ENCODE measurements around the gene MED13.
"Not testable (repeated sequence)": the region's sequence is repeated elsewhere in the genome, so short reads cannot be mapped to it uniquely, and the experiment has no call there.

The MED13 gene

DNA sequence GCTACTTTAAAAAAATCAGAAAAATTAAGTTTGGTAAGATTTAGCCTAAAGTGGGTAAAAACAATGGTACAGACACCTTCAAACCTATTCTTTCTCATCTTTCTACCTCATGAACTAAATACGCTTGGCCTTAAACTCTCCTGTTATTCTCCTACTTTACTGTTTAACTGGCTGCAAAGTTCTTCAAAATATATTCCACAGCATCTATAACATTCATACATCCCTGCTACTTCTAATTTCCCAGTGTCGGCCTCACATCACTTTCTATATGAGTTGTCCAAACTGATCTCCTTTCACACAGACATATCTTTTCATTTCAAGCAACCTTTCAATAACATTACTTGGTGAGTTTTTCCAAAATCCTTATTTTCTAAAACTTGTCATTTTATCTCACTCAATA is 64.0 kb downstream of the MED13 start:
- Histone ChIP-seq H3K36me3 (ENCODE audit: control insufficient read depth in 4 of 4, insufficient read depth in 4 of 4, low read length in 3 of 4) (peaks cover 11 to 29% (median 20%) of the 10 kb centered on the region in 4 experiments), H3K27ac (ENCODE audit: insufficient read depth in 1 of 2, low read depth in 1 of 2, low read length in 2 of 2, poor library complexity in 1 of 2, severe bottlenecking in 2 of 2) (no peak overlapping the region), H3K4me1 (ENCODE audit: control extremely low read depth in 1 of 4, control insufficient read depth in 4 of 4, insufficient read depth in 4 of 4, low read length in 3 of 4) (no peaks in the 10 kb centered on the region), H3K27me3 (replicated peaks in 2 of 5; ENCODE audit: control insufficient read depth in 4 of 5, insufficient read depth in 5 of 5, low read length in 4 of 5) (no peaks in the 10 kb centered on the region), H3K4me3 (ENCODE audit: control insufficient read depth in 1 of 7, extremely low read depth in 1 of 7, insufficient read depth in 4 of 7, low read depth in 2 of 7, low read length in 6 of 7) (no peak overlapping the region), H3K9me3 (ENCODE audit: control extremely low read depth in 1 of 5, control insufficient read depth in 4 of 5, insufficient read depth in 2 of 5, low read depth in 1 of 5, low read length in 4 of 5) (no peaks in the 10 kb centered on the region)
- no peak for DNase-seq
- CTCF ChIA-PET: no interaction called here
- POLR2A ChIA-PET: no interaction called here
- 100% methylated on average over 2 of the region's 2 CpGs for WGBS (ENCODE audit: insufficient coverage)

DNA sequence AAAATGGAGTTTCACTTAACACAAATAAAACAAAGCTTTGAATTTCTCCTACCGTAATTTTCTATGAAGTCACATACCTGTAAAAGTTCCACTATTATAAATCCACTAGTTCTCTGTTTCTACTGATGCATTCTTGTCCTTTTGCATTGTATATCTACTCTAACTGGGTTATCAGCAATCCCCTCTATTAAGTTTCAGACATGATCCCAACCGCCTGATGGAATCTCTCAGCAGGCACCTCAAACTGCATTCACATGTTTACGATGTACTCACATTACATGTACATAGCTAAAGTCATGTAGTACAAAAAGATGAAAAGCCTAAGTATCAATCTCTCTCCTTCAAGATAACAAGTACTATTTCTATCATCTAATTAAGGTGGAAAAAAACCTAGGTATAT is 64.9 kb downstream of the MED13 start:
- CTCF ChIA-PET: no interaction called here
- H3K27me3 ChIP-seq (replicated peaks in 2 of 5; ENCODE audit: control insufficient read depth in 4 of 5, insufficient read depth in 5 of 5, low read length in 4 of 5): no peaks in the 10 kb centered on the region
- DNase-seq: no peak

DNA sequence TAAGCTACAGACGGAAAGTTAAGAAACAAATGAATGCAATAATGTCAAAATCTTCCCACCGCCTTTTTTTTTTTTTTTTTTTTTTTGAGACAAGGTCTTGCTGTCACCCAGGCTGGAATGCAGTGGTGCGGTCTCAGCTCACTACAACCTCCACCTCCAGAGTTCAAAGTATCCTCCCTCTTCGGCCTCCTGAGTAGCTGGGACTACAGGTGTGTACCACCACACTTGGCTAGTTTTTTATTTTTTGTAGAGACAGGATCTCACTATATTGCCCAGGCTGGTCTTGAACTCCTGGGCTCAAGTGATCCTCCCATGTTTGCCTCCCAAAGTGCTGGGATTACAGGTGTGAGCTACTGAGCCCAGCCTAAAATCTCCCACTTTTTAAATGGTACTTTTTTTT is 66.5 kb downstream of the MED13 start:
- H3K27ac ChIP-seq (ENCODE audit: insufficient read depth in 1 of 2, low read depth in 1 of 2, low read length in 2 of 2, poor library complexity in 1 of 2, severe bottlenecking in 2 of 2); H3K9me3 ChIP-seq (ENCODE audit: control extremely low read depth in 1 of 5, control insufficient read depth in 4 of 5, insufficient read depth in 2 of 5, low read depth in 1 of 5, low read length in 4 of 5); H3K27me3 ChIP-seq (replicated peaks in 2 of 5; ENCODE audit: control insufficient read depth in 4 of 5, insufficient read depth in 5 of 5, low read length in 4 of 5); POLR2A ChIA-PET; H3K4me1 ChIP-seq (ENCODE audit: control extremely low read depth in 1 of 4, control insufficient read depth in 4 of 4, insufficient read depth in 4 of 4, low read length in 3 of 4); H3K4me3 ChIP-seq (ENCODE audit: control insufficient read depth in 1 of 7, extremely low read depth in 1 of 7, insufficient read depth in 4 of 7, low read depth in 2 of 7, low read length in 6 of 7); DNase-seq: not testable (repeated sequence)
- 100% methylated on average over 1 of the region's 4 CpGs for WGBS (ENCODE audit: insufficient coverage)
- CTCF ChIA-PET: interaction anchor here (0.6 to 0.9 kb wide), 2 partner anchors 67 to 108 kb away, joined by 3 to 4 read pairs; no protein-coding TSS in a partner anchor
- peaks cover 11 to 20% (median 15%) of the 10 kb centered on the region in 4 experiments for H3K36me3 ChIP-seq (ENCODE audit: control insufficient read depth in 4 of 4, insufficient read depth in 4 of 4, low read length in 3 of 4)

More for the DNA sequence above, 64.9 kb downstream of the MED13 start:
- WGBS (ENCODE audit: insufficient coverage): 100% methylated on average over 1 of the region's 3 CpGs
- H3K27ac ChIP-seq (ENCODE audit: insufficient read depth in 1 of 2, low read depth in 1 of 2, low read length in 2 of 2, poor library complexity in 1 of 2, severe bottlenecking in 2 of 2): no peak overlapping the region
- POLR2A ChIA-PET: no interaction called here
- H3K36me3 ChIP-seq (ENCODE audit: control insufficient read depth in 4 of 4, insufficient read depth in 4 of 4, low read length in 3 of 4): peaks cover 9 to 22% (median 15%) of the 10 kb centered on the region in 4 experiments
- no peaks in the 10 kb centered on the region for H3K9me3 ChIP-seq (ENCODE audit: control extremely low read depth in 1 of 5, control insufficient read depth in 4 of 5, insufficient read depth in 2 of 5, low read depth in 1 of 5, low read length in 4 of 5)
- no peak overlapping the region for H3K4me3 ChIP-seq (ENCODE audit: control insufficient read depth in 1 of 7, extremely low read depth in 1 of 7, insufficient read depth in 4 of 7, low read depth in 2 of 7, low read length in 6 of 7)
- no peaks in the 10 kb centered on the region for H3K4me1 ChIP-seq (ENCODE audit: control extremely low read depth in 1 of 4, control insufficient read depth in 4 of 4, insufficient read depth in 4 of 4, low read length in 3 of 4)

DNA sequence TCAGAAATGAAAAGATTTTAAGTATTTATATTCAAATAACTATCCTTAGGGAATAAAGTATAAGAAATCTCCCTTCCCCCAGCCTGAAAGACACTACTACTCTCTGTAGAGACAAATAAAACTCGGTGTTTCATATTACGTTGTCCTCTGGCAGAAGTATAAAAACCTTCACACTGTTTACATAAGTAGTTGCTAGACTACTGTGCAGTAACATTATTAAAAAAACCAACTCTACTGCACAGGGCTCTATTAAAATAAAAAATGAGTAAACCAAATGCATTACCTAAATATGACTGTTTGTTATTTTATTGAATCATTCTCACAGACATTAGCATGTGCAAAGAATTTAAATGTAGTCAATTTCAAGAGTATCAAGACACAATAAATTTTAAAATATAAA is 67.4 kb downstream of the MED13 start:
- peak in 1 of 3 donors; percentile 4 for DNase-seq
- Histone ChIP-seq H3K9me3 (ENCODE audit: control extremely low read depth in 1 of 5, control insufficient read depth in 4 of 5, insufficient read depth in 2 of 5, low read depth in 1 of 5, low read length in 4 of 5) (no peaks in the 10 kb centered on the region), H3K36me3 (ENCODE audit: control insufficient read depth in 4 of 4, insufficient read depth in 4 of 4, low read length in 3 of 4) (peaks cover 11 to 23% (median 15%) of the 10 kb centered on the region in 4 experiments), H3K4me1 (ENCODE audit: control extremely low read depth in 1 of 4, control insufficient read depth in 4 of 4, insufficient read depth in 4 of 4, low read length in 3 of 4) (no peaks in the 10 kb centered on the region), H3K27ac (ENCODE audit: insufficient read depth in 1 of 2, low read depth in 1 of 2, low read length in 2 of 2, poor library complexity in 1 of 2, severe bottlenecking in 2 of 2) (peak overlapping the region in 1 of 2 experiments; percentile 43), H3K27me3 (replicated peaks in 2 of 5; ENCODE audit: control insufficient read depth in 4 of 5, insufficient read depth in 5 of 5, low read length in 4 of 5) (no peaks in the 10 kb centered on the region), H3K4me3 (ENCODE audit: control insufficient read depth in 1 of 7, extremely low read depth in 1 of 7, insufficient read depth in 4 of 7, low read depth in 2 of 7, low read length in 6 of 7) (no peak overlapping the region)
- CTCF ChIA-PET: interaction anchor here (0.6 to 0.9 kb wide), 2 partner anchors 68 to 447 kb away, joined by 3 read pairs; no protein-coding TSS in a partner anchor
- POLR2A ChIA-PET: no interaction called here
- WGBS (ENCODE audit: insufficient coverage): no CpG with 5 or more reads among the region's 2 CpGs

DNA sequence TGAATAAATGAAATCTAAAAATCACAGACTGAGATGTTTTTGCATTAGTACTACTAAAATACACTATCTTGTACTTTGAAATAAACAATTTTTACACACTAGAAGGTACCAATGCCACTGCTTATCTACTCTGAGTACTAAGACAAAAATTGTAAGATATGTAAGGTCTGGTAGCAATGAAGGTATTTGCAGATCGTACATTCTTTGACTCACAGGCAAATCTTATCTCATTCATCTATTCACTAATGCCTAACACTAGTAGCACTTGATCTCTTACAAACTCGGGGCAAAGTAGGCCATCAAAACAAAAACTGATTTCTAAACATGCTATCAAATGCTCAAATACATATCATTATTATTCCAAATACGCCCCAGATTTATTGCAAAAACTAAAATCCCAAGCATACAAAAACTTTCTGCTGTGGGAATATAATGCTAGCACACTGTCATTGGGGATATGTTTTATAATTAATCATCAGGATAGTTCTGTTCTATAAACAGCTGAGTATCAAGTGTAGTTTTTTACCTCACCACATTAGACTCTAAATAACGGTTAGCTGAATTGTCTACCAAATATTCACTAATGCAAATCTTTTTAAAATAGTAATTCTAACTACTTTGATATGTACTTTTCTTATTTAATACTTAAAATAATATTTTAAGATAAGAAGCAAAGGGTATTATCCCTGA is 68.0 kb downstream of the MED13 start:
- Histone ChIP-seq H3K27me3 (replicated peaks in 2 of 5; ENCODE audit: control insufficient read depth in 4 of 5, insufficient read depth in 5 of 5, low read length in 4 of 5) (no peaks in the 10 kb centered on the region), H3K27ac (ENCODE audit: insufficient read depth in 1 of 2, low read depth in 1 of 2, low read length in 2 of 2, poor library complexity in 1 of 2, severe bottlenecking in 2 of 2) (no peak overlapping the region), H3K9me3 (ENCODE audit: control extremely low read depth in 1 of 5, control insufficient read depth in 4 of 5, insufficient read depth in 2 of 5, low read depth in 1 of 5, low read length in 4 of 5) (no peaks in the 10 kb centered on the region), H3K4me3 (ENCODE audit: control insufficient read depth in 1 of 7, extremely low read depth in 1 of 7, insufficient read depth in 4 of 7, low read depth in 2 of 7, low read length in 6 of 7) (no peak overlapping the region), H3K36me3 (ENCODE audit: control insufficient read depth in 4 of 4, insufficient read depth in 4 of 4, low read length in 3 of 4) (peaks cover 11 to 26% (median 18%) of the 10 kb centered on the region in 4 experiments), H3K4me1 (ENCODE audit: control extremely low read depth in 1 of 4, control insufficient read depth in 4 of 4, insufficient read depth in 4 of 4, low read length in 3 of 4) (no peaks in the 10 kb centered on the region)
- whole genome bisulfite sequencing (ENCODE audit: insufficient coverage): no CpG with 5 or more reads among the region's 4 CpGs
- ChIA-PET CTCF (no interaction called here), POLR2A (no interaction called here)
- DNase-seq: no peak

DNA sequence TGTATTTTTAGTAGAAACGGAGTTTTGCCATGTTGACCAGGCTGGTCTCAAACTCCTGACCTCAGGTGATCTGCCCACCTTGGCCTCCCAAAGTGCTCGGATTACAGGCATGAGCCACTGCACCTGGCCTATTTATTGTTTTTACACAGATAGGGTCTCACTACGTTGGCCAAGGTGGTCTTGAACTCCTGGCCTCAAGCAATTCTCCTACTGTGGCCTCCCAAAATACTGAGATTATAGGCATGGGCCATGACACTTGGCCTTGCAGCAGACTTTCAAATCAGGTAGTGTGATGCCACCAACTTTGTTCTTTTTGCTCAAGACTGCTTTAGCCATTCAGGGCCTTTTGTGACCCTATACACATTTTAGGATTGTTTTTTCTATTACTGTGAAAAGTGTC is 75.6 kb downstream of the MED13 start:
- whole genome bisulfite sequencing (ENCODE audit: insufficient coverage): 100% methylated on average over 3 of the region's 3 CpGs
- H3K4me3 ChIP-seq (ENCODE audit: control insufficient read depth in 1 of 7, extremely low read depth in 1 of 7, insufficient read depth in 4 of 7, low read depth in 2 of 7, low read length in 6 of 7): no peak overlapping the region
- POLR2A ChIA-PET: no interaction called here
- CTCF ChIA-PET: interaction anchor here (1.5 kb wide), 1 partner anchor 120 kb away, joined by 3 read pairs; no protein-coding TSS in a partner anchor
- no peak overlapping the region for H3K27ac ChIP-seq (ENCODE audit: insufficient read depth in 1 of 2, low read depth in 1 of 2, low read length in 2 of 2, poor library complexity in 1 of 2, severe bottlenecking in 2 of 2)
- no peak for DNase-seq
- H3K36me3 ChIP-seq (ENCODE audit: control insufficient read depth in 4 of 4, insufficient read depth in 4 of 4, low read length in 3 of 4): peaks cover 19 to 56% (median 37%) of the 10 kb centered on the region in 4 experiments
- peaks cover 0 to 3% (median 0%) of the 10 kb centered on the region in 4 experiments for H3K4me1 ChIP-seq (ENCODE audit: control extremely low read depth in 1 of 4, control insufficient read depth in 4 of 4, insufficient read depth in 4 of 4, low read length in 3 of 4)
- no peaks in the 10 kb centered on the region for H3K27me3 ChIP-seq (replicated peaks in 2 of 5; ENCODE audit: control insufficient read depth in 4 of 5, insufficient read depth in 5 of 5, low read length in 4 of 5)
- no peaks in the 10 kb centered on the region for H3K9me3 ChIP-seq (ENCODE audit: control extremely low read depth in 1 of 5, control insufficient read depth in 4 of 5, insufficient read depth in 2 of 5, low read depth in 1 of 5, low read length in 4 of 5)

- no peaks in the 10 kb centered on the region for H3K9me3 ChIP-seq (ENCODE audit: control extremely low read depth in 1 of 5, control insufficient read depth in 4 of 5, insufficient read depth in 2 of 5, low read depth in 1 of 5, low read length in 4 of 5)
- H3K4me1 ChIP-seq (ENCODE audit: control extremely low read depth in 1 of 4, control insufficient read depth in 4 of 4, insufficient read depth in 4 of 4, low read length in 3 of 4): peaks cover 0 to 4% (median 0%) of the 10 kb centered on the region in 4 experiments
- DNase-seq: no peak
- 95% methylated on average over 3 of the region's 5 CpGs for WGBS (ENCODE audit: insufficient coverage)
- POLR2A ChIA-PET: no interaction called here
- H3K27ac ChIP-seq (ENCODE audit: insufficient read depth in 1 of 2, low read depth in 1 of 2, low read length in 2 of 2, poor library complexity in 1 of 2, severe bottlenecking in 2 of 2): no peak overlapping the region
- CTCF ChIA-PET: interaction anchor here (0.7 kb wide), 1 partner anchor 9 kb away, joined by 3 read pairs; no protein-coding TSS in a partner anchor
- H3K27me3 ChIP-seq (replicated peaks in 2 of 5; ENCODE audit: control insufficient read depth in 4 of 5, insufficient read depth in 5 of 5, low read length in 4 of 5): no peaks in the 10 kb centered on the region
- no peak overlapping the region for H3K4me3 ChIP-seq (ENCODE audit: control insufficient read depth in 1 of 7, extremely low read depth in 1 of 7, insufficient read depth in 4 of 7, low read depth in 2 of 7, low read length in 6 of 7)
- H3K36me3 ChIP-seq (ENCODE audit: control insufficient read depth in 4 of 4, insufficient read depth in 4 of 4, low read length in 3 of 4): peaks cover 25 to 67% (median 45%) of the 10 kb centered on the region in 4 experiments
These were observed 78.2 kb downstream of the MED13 start for GRCh38 chr17:61986898-61987297.
